ACHN (cell line): ENCODE measurements around the gene DOCK9.
"Not testable (repeated sequence)": the region's sequence is repeated elsewhere in the genome, so short reads cannot be mapped to it uniquely, and the experiment has no call there.

Source experiments
- DNase-seq: peaks from one replicate; pipeline ENCODE4 v3.0.0-alpha.2; 2015
- in situ Hi-C: cut with HindIII; loops from 2 replicates; pipeline ENCODE4 v1.10.0; 2017; ENCODE audit warnings: low sequenced_read_pairs, low pct_ligation_motif_present, low pct_unique_long_range_greater_than_20kb

The DOCK9 gene

DNA sequence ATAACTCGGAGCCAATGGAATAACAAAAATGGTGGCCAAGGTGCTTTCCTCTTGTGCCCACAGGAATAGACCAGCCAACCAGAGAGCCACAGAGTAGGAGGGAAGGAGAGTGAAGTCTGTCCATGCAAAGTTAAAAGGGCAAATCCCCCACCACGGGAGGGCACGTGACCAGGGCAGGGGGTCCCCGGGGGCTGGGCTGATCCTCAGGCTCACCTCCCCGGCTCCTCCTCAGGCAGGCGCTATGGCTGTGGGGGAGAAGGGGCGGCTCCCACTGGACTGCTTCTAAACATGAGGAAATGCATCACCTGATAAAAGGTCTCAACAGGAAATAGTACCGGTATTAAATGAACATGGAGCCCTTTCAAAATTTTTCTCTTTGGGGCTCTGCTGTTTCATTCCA lies 152.2 kb downstream of the DOCK9 start:
- DNase-seq = no peak
- in situ Hi-C loops = no loop called here

DNA sequence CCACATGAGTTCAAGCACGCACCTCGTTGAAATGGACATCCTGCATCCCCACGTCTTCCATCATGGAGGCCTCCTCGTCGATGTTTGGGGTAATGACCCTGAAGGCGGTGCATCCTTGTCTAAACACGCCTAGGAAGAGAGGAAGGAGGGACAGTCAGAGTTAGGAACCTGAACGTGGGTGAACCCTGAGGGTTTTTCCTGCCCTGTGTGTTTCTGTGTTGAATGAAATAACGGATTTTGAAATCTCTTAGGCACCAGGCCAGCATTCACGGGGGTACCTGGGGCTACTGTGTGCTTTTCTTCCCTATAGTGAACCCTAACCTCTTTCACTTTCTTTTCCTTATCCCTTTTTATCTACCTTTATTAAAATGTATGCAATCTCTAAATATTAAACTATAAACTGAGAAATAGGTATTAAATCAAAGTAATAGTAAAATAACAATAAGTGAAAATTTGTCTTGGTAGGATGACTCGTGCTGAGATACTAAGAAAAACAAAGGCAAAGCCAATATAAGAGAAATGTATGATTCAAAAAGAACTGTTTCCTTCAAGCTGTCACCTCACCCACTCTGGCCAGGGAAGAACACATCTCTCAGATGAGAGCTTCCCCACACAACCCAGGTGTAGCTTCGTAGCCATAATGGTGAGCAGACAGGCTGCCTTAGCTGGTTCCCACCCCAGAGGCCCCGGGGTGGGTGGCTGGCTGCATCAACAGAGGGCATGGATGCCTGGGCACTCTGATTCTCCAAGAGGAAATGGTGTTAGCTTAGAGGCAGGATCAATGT lies 153.3 kb downstream of the DOCK9 start:
- no peak for DNase-seq
- in situ Hi-C loops = no loop called here

DNA sequence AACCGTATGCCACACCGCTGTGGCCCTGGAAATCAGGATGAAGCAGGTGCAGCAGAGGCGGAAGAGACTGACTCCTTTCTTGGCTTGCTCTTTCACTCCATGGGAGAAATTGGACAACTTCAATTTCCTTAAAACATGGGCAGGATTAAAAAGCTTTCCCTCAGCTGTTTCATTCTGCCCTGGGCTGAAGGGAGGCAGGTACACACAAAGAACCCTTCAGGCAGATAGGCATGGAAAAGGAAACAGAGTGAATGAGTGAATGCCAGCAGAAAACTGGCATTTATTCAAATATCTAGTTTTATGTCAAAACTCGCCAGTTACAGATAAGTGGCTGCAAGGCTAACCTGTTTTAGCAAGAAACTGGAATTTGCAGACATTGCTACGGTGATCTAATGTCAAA lies 154.4 kb downstream of the DOCK9 start:
- in situ Hi-C loops = no loop called here
- no peak for DNase-seq

DNA sequence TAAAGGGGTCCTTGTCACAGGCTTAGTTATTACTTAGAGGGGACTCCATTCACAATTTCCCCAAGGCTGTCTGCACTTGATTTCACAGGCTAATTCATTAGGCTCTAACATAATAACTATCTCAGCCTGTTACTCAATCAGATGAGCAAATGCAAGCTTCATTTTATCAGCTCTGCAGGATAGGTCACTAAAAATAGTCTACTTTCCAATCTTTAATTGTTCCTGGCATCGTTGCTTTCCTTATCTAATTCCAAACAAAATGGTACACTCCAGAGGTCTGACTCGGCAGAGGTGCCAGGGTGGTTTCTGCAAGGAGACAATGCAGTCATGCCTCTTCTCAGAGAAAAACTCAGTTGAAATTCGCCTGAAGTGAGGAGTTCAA lies 155.6 kb downstream of the DOCK9 start:
- DNase-seq = no peak

DNA sequence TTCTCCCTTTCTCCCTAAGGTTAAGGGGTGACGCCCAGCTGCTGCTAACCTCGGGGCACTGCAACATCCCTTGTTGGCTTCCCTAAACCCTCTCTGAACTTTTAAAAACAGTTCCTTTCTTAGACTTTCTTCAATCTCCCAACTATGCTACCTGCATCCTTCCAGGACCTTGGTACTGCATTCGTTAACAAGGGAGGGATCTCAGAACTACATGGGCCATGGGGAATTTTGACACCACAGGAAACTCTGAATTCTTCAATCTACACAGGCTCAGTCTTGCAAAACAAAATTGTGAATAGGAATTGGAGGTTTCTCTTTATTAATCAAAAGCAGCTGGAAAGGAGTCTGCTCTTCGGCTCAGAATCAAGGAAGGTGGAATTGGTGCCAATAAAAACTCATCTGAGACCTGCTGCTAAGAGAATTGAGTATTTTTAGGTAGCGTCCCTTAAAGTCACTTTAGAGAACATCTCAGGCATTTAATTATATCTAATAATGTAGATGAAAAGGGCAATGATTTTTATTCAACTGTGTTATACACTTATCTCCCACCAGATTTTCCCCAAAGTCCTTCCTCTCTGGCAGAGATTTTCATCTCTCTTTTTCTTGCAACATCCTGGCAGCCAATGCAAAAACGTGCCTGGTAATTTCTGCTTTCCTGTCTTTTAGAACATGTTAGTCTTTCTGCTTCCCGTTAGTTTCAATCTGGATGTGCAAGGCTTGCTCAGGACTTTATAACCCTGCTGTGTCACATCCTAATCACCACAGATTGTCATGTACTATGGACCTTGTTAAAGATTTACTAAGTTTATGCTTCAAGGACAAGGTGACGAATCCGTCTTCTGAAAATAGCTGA lies 156.3 kb downstream of the DOCK9 start:
- in situ Hi-C loops = no loop called here
- DNase-seq = peak; percentile 11

More for the DNA sequence above, 155.6 kb downstream of the DOCK9 start:
- in situ Hi-C loops = no loop called here

DNA sequence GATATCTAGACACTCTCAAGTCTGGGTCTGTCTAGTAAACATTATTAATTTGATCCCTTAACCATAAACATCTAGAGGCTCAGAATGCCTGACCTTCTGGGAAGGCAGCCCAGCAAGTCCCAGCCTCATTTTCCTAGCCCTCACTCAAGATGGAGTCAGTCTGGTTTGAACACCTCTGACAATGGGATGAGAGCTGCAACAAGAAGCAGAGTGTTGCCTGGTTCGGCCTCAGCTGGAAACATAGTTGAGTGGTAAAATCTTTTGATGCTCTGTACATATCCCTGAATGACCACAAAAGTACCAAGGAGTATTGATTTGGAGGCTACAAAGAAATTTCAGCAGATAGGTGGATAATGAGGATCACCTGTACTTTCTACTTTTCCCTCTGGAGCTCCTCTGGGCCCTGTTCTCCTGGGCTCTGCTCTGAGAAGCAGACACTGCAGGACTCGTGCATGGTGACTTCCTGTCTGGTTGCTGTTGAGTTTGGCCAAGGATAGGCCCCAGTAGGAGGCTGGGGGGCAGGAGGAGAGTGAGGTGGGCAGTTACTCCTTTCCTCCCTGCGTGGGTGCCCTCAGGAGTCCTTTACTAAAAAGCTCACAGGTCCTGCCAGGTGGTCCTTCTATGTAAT lies 157.0 kb downstream of the DOCK9 start:
- DNase-seq = no peak
- in situ Hi-C loops = no loop called here

DNA sequence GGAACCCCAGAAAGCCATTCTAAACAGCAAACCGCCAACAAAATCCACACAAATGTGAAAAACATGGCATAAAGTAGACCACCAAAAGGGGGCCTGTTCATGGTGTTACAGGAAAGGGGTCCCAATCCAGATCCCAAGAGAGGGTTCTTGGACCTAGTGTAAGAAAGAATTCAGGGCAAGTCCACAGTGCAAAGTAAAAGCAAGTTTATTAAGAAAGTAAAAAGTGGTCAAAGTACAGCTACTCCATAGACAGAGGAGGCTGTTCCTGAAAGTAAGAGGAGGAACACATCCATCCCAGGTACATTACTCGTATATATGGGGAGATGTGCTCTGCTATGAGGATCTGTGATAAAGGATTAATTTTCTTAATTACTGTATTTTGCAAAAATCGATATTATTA lies 157.6 kb downstream of the DOCK9 start:
- DNase-seq = no peak
- in situ Hi-C loops = no loop called here

DNA sequence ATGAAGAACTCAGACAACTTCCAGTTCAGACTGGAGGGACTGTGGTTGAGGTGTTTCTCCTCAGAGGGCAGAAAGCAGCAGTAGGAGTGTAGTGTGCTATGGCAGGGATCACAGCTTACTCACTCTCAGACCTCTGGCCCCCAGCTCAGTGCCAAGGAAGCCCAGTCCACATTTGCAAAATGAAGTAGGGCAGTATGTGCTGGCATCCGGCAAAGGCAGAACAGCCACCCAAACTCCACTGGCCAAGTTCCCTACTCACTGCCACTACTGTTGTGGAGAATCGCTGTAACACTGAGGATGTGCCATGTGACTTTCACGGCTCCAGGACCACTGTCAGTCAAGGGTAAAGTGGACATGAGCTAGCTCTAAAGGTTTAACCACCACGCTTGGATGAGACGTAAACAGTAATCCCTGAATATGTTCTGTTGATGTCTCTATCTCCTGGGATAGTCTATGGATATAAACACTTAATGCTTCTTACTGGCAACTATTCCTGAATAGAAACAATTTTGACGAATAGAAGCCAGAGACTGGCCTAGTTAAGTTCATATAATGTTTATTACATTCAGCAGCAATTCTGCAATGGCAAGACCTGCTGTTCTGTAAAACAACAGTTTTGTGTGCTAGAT lies 158.4 kb downstream of the DOCK9 start:
- no peak for DNase-seq
- in situ Hi-C loops = no loop called here

DNA sequence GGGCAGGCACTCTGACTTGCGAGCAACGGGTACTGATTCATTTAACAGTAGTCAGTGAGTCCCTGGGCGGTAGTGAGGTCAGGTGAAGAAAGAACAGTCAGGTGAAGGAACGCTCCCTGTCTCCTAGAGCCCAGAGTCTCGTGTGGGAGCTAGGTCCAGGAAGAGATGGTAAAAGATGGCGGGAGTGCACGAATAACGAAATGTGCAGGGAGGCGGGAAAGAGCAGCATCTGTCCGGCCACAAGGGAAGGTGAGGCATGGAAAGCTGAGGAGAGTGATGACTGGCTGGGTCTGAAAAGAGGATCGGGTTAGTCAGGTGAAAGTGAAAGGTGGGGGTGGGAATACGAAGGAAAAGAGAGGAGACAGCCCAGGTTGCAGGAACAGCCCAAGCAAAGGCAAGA lies 161.5 kb downstream of the DOCK9 start:
- DNase-seq = no peak
- in situ Hi-C loops = no loop called here

DNA sequence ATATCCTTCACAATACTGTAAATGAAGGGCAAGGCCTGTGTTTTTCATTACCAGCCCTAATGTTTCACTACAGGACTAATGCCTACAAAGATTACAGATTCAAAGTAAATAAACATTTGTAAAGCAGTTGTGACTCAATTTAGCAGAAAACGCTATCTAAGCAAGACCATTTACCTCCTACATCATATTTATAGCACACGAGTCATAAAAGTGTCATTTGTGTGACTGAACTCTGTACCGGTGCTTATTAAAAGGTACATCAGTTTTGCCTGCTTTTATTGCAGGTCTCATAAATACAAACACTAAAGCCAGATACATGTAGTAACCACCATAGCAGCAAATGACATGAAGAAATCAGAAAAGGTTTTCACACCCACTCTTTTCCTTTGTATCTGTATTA lies 163.9 kb downstream of the DOCK9 start:
- in situ Hi-C loops = no loop called here
- no peak for DNase-seq

DNA sequence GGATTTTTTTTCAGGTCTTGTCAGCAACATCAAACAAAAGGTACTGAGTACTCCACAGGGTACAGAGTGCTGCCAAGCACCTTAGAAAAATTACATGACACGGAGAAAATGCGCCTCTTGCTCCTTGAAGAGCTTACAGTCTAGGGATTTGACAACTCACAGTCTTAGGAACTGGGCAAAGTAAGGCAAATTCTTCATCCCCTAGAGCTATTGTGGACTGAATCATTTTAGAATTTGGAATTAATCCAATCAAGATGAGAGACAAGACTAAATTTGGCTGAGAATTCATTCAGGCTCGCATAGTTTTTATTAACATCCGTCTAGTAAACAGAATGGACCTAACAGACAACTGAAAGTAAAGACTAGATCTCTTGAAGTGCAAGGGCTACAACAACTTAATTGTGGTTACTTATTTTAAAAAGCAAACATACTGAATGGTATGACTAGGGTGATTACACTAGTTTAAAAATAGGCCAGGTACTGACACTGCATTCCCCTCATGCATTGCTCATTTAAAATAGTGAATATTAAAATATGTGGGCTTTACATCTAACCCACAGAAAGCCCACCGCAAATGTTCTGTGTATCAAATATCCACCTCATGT lies 165.6 kb downstream of the DOCK9 start:
- in situ Hi-C loops = not testable (repeated sequence)

DNA sequence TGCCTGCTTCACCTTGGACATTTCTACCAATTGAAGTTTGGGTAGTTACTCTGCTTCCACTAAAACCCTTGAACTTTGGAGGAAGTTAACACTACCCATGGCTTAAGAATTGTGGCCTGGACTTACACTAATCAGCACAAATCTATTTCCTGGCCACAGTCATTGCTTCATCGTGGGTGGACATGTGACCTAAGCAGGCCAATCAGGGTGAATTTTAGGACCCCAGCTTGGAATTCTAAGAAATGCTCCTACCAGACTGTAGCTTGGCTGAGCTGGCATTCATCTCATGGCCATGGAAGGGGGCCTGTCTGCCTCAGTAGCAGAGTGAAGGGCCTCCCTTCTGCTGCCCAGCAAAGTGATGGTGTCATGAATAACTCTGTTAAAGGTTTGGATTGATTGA lies 167.1 kb downstream of the DOCK9 start:
- no peak for DNase-seq
- in situ Hi-C loops = no loop called here

More for the DNA sequence above, 165.6 kb downstream of the DOCK9 start:
- not testable (repeated sequence) for DNase-seq

DNA sequence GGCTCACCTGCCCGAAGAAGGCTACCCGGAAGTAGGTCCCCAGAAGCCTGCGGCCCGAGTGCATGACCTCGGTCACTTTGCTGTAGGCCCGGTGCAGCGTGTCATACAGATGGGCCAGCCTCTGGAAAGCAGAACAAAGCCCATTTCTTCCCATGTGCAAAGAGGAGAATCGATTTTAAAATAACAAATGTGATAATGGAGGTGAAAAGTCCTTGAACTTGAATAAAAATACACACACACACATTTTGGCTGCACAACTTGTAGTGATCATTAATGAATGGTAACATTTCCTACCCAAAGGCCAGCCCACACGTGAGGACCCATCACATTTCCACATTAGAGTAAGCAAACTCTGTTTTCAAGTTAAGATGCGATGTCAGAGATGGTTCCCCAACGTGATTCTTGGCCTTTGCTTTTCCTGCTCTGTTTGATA lies 168.5 kb downstream of the DOCK9 start:
- in situ Hi-C loops = no loop called here
- no peak for DNase-seq

DNA sequence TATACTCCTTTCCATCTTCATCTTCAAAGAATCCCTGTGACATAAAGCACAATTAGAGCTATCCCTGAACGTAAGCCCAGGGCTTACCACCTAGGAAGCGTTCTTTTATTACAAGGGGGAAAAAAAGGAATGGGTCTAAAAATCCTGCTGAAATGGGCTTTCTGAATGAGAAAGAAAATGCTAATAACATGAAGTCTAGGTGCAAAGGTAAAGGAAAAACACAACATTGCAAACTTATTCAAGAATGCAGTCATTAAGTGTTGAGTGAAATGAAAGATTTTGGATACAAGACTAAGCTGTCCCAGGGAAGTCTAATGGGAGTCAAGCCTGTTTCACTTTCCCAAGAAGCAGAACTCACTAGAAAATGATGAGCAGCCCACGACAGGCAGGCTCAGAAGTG lies 170.1 kb downstream of the DOCK9 start:
- DNase-seq = no peak
- in situ Hi-C loops = no loop called here

DNA sequence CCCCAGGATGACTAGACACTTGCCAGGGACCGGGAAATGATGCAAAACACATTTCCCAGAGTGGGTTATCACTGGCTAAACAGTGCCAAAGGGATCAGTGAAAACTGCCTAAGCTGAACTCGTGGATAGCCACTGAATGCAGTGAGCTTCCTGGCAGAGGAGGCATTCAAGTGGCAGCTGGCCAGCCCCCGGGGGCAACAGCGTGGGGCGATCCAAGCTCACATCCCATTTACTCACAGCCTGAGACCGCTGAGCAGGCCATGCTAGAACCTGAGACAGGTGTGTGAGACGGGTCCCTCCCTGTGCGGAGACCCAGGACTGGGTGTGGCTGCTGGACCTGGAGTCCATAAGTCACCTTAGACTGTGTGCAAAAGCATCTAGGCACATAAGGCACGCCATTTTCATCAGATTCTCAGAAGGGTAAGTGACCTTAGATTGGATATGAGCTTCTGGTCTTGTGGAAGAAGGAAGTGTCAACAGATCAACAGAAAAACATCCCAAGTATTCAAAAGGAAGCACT lies 173.5 kb downstream of the DOCK9 start:
- DNase-seq = no peak
- in situ Hi-C loops = no loop called here

DNA sequence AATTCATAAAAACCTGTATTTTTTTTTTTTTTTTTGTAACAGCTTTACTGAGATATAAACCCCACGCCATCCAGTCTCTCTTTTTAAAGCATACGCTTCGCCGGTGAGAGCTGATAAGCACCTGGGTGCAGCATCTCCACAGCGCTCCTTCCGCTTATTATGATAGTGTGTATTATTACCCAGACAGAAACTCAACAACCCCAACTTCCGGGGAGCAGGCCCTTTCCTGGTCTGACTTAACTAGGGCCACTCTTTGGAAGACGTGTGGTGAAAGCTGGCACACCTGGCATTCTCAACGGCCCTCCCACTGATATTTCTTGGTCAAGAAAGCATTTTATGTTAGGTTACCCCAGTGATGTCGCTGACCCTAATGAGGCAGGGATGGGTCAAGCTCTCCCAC lies 173.9 kb downstream of the DOCK9 start:
- DNase-seq = no peak
- in situ Hi-C loops = no loop called here

DNA sequence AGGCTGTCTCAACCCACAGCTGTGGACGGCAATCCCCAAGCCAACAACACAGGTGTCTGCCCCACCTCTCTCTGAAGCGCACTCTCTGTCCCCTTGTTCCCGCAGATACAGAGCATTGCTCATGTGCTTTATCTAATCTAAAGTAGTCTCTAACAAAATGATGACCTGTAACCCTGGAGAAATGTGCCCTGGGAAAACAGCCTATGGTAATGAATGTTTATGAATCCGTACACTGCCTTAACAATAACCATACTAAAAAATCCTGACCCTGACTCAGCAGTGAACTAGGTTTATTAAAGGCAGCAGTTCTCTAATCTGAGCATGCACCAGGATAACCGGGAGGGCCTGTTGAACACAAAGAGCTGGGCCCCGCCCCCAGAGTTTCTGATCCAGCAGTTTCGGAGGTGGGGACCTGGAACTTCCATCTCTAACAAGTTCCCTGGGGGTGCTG lies 174.7 kb downstream of the DOCK9 start:
- in situ Hi-C loops = no loop called here

DNA sequence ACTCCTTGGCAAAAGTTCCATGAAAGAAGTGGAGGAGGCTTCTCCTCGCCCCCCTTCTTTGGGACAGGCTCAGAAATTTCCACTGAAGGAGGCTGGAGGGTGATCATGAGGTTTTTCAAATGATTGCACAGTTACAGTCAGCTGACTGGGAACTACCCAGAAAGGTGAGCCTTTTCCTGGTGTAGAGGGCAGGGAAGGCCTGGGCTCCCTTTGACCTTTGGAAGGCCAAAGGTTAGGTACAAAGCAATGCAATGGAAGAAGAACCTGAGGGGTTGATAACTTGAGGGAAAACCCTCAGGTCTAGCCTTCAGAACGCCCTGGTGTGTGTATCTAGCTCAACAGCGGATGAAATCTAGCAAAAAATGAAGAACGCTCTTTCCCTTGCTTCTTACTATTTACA lies 175.3 kb downstream of the DOCK9 start:
- in situ Hi-C loops = no loop called here
- no peak for DNase-seq

More for the DNA sequence above, 174.7 kb downstream of the DOCK9 start:
- no peak for DNase-seq
